Frontal cortex (tissue), 4 donors: Measurements from ENCODE around the gene CPNE5. TPM values are rescaled to one million over a fixed set of nuclear protein-coding genes. Genes with fewer than 3 reads are reported as not detected.
"Not testable (repeated sequence)": the region's sequence is repeated elsewhere in the genome, so short reads cannot be mapped to it uniquely, and the experiment has no call there.

ENCODE experiments used
- DNase-seq, 2 donors: peaks; one replicate each; pipeline ENCODE4 v3.0.0; 2012; ENCODE audit warnings: low spot score in 2 of 2
- FAIRE-seq: peaks from 2 replicates; lab custom pipeline; 2012; peaks lifted over from hg19 to GRCh38; lab: Jason Lieb, UNC
- total RNA-seq: library from RNA; depleted of rRNA; stranded (reverse); fragments of >200 nt; gene quantifications from one replicate; pipeline ENCODE4 v1.2.3, GENCODE V29; 2014
- donor health status: control.
- donor health status: control.
- donor health status: control.

The CPNE5 gene
- total RNA-seq, 1 donor from 2014 or later, result 12.6 TPM

DNA sequence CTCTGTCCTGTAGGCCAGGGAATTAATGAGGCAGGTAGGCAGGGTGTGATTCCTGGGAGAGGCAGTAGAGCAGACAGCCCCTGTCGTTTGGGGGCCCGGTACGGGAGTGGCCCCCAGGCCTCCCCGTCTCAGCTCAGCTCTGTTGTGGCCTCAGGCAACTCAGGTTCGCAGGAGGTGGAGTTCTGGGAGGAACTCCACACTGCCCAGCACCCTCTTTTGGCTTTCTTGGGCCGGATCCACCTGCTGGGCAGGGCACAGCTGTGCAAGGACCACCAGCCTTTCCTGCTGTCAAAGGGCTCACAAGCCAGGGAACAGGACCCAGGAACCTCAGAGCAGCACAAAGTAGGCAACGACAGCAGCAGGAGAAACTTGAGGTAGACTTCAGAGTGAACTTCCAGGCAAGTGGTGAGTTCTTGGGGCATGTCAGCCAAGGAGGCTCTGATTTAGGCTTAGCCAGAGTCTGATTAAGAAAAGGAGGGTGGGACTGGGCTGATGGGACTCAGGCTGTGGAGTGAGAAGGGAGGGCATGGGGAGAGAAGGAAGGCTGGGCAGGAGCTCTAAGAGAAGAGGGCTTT, 104.7 kb downstream of the CPNE5 start:
- FAIRE-seq, result no peak

GRCh38 chr6:36733300-36733699, 105.9 kb downstream of the CPNE5 start:
- no peak for DNase-seq
- no peak for FAIRE-seq

More for the DNA sequence above, 104.7 kb downstream of the CPNE5 start:
- no peak for DNase-seq

GRCh38 chr6:36731622-36732310, 107.5 kb downstream of the CPNE5 start:
- no peak for DNase-seq
- no peak for FAIRE-seq

- no peak for DNase-seq
- no peak for FAIRE-seq
Measured at GRCh38 chr6:36730424-36731380, 108.5 kb downstream of the CPNE5 start.

- FAIRE-seq (no peak), DNase-seq (no peak)
Measured at GRCh38 chr6:36729161-36729524, 110.1 kb downstream of the CPNE5 start.

DNA sequence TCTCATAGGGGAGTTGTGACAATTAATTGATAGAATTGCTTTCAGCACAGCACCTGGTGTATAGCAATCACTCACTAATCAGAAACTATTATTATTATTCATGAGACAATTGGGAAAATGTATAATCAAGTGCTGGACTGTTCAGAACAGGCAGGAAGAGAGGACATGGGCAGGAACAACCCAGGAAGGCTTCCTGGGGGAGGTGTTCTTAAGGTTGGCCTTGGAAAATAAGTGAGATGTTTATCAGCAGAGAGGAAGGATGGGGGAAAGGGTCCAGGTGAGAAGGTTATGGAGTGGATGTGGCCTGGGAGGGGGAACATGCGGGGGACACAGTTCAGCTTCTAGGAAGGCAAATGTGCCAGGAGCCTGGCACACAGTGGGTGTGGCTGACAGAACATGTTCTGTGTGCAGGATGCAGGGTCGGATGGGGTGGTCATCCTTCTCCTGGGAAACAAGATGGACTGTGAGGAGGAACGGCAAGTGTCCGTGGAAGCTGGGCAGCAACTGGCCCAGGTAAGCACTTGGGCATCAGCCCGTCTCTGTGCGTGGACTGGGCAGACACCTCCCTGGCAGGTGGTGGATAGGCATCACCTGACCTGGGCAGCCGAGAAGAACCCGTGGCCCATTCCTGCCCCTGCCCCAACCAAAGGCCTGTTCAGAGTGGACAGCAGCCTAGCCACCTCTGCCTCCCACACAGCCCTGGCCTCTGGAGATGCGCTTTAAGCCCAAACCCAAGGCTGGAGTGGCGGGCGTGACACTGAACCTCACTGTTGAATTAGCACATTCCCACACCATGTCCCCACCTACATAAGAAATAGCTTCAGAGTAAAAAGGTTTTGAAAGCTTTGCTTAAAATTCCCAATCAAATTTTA, 110.7 kb downstream of the CPNE5 start:
- FAIRE-seq (no peak), DNase-seq (no peak)

- no peak for DNase-seq
Measured at GRCh38 chr6:36727505-36728021, 111.7 kb downstream of the CPNE5 start.

DNA sequence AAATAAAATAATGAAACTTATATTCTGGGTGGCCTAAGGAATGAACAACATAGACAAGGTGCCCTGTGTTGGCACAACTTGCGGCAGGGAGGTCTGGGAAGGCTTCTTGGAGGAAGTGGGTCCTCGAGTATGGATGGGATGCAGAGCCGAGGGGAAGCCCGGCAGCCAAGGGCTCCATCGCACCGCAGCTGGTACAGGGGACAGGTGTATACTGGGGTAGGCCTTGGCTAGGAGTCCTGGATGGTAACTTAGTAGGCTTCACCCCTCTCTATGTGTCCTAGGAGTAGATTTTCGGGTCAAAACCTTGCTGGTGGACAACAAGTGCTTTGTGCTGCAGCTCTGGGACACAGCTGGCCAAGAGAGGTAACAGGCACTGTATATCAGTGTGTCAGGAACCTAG, 113.7 kb downstream of the CPNE5 start:
- FAIRE-seq, result no peak
- DNase-seq, result no peak

More at GRCh38 chr6:36727505-36728021, 111.7 kb downstream of the CPNE5 start:
- no peak for FAIRE-seq

DNA sequence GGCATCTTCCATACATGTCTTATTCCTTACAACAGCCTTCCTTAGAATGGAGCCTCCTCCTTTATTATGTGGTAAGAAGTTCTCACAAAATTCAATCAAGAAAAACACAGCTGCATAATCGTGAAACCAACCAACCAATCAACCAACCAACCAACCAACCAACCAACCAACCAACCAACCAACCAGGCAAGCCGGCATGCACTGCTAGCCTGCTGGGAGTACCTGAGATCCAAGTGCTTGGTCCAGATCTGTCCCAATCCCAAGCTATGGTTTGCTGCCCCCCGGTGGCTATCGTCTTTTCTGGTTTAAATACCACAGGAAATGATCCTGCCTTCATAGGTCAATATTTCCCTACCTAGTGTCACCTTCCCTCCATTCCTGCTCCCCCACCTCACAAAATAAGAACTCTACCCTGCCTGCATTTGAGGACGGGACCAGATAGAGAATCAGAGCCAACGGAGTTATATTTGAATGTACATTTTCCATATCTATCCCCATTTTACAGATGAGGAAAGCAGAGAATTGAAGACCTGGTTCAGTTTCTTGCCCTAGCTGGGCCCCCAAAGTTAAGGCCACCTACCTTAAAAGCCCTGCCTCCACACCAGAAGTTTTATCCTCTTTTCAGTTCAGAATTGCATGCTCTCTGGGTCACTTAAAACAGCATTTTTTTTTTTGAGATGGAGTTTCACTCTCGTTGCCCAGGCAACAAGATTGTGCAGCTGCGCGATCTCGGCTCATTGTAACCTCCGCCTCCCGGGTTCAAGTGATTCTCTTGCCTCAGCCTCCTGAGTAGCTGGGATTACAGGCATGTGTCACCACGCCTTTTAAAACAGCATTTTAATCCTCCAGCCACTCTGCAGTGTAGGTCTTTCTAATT, 114.5 kb downstream of the CPNE5 start:
- FAIRE-seq (no peak), DNase-seq (peak; percentile 54 to 67)

GRCh38 chr6:36723992-36724391, 115.3 kb downstream of the CPNE5 start:
- not testable (repeated sequence) for FAIRE-seq, DNase-seq

GRCh38 chr6:36722879-36723278, 116.4 kb downstream of the CPNE5 start:
- DNase-seq (no peak), FAIRE-seq (no peak)

- FAIRE-seq, result no peak
Measured at GRCh38 chr6:36722365-36722764, 116.9 kb downstream of the CPNE5 start.

DNA sequence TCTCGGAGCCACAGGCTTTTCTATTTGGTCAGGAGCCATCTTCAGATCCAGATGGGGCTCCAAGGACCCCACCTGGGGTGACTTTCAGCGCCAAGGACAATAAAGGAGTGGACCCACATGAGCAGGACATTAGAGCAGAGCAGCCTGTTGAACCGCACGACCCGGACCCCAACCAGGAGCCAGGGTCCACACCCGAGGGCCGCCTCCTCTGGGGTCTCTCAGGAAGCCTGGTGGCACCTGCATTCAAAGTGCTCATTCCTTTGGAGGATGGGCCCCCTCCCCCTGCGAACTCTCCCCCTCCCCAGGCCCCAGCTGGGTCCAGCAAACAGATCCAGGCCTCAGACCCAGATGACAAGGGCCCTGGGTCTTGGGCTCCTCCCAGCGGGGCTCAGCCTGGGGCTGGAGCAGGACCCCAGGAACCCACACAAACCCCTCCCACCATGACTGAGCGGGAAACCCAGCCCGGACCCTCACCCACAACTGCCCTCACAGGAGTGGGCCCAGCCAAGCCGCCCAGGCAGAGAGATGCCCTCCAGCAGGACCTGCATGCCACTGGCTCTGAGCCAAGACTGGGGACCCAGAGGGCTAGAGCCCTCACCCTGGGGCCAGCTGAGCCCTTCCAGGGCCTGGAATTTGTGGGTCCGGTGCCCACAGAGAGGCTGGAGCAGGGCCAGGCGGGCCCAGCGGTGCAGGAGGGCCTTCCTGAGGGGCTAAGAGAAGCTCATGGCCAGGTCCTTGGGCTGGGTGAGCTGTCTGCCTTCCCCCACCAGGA, 117.7 kb downstream of the CPNE5 start:
- FAIRE-seq (no peak), DNase-seq (no peak)

More at GRCh38 chr6:36722365-36722764, 116.9 kb downstream of the CPNE5 start:
- no peak for DNase-seq

DNA sequence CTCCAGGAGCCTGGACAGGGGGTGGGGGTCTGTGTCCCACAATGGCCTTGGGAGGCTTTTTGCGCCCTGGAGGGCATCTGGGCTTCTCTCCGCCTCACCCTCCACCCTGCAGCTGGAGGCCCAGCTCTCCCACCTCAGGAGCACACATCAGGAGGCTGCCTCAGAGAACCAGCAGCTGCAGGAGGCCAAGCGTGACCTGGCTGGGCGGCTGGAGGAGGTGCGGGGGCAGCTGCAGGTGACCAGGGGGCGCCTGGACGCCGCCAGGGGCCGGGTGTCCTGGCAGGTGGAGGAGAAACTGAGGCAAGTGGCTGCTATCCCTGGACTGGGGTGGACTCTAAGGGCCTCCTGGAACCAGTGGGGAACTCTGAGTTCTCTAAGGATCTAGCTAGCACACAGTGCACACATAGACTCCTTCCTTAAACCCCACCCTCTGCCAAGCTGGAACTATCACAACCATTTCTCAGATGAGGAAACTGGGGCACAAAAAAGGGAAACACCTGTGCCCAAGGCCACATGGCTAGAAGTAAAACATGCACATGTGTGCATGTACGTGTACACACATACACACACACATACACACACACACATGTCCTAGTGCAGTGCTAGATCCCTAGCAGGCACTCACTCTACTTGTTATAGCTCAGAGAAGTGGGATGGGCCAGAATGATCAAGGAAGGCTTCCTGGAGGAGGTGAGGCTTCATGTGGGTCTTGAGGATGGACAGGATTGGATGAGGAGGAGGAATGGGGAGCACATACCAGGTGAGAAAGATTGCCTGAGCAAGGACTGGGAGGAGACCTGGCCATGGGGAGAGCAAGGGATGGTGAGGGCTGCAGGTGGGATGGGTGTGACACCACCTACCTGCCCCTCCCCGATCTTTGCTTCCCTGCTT, 118.7 kb downstream of the CPNE5 start:
- DNase-seq (no peak), FAIRE-seq (no peak)

- DNase-seq, result no peak
- FAIRE-seq, result no peak
Measured at GRCh38 chr6:36719126-36719525, 120.1 kb downstream of the CPNE5 start.

GRCh38 chr6:36718560-36718959, 120.7 kb downstream of the CPNE5 start:
- FAIRE-seq (no peak), DNase-seq (no peak)
